ENCODE results near the gene LRRC8C. TPM values are rescaled to one million over a fixed set of nuclear protein-coding genes. Genes with fewer than 3 reads are reported as not detected.

Gene LRRC8C
- total RNA-seq, 1 experiment from 2014 or later, result 8.4 TPM

GRCh38 chr1:89616844-89617627 lies 15.9 kb upstream of the LRRC8C start:
- Histone ChIP-seq H3K4me2 (ENCODE audit: low read length) (no peak overlapping the region), H3K27me3 (ENCODE audit: insufficient read depth, low read length) (no peaks in the 10 kb centered on the region), H3K9ac (ENCODE audit: low read length) (no peak overlapping the region), H4K20me1 (ENCODE audit: insufficient read depth) (no peaks in the 10 kb centered on the region), H3K79me2 (ENCODE audit: insufficient read depth, low read length) (no peaks in the 10 kb centered on the region), H3K36me3 (ENCODE audit: control insufficient read depth in 1 of 2, insufficient read depth in 2 of 2, low read length in 2 of 2) (peaks cover 0 to 9% of the 10 kb centered on the region in 2 experiments; a peak in 1 of 4 replicates), H2AFZ (ENCODE audit: low read depth, low read length, poor library complexity, severe bottlenecking) (no peak overlapping the region), H3K27ac (ENCODE audit: low read depth, low read length) (no peak overlapping the region), H3K9me3 (ENCODE audit: control insufficient read depth in 1 of 2, insufficient read depth in 1 of 2, low read depth in 1 of 2, low read length in 2 of 2) (peaks cover 0 to 10% of the 10 kb centered on the region in 2 experiments; a peak in 2 of 4 replicates), H3K4me1 (ENCODE audit: control insufficient read depth in 1 of 2, insufficient read depth in 2 of 2, low read length in 2 of 2) (no peaks in the 10 kb centered on the region), H3K9me2 (ENCODE audit: insufficient read depth) (no peaks in the 10 kb centered on the region), H3K4me3 (replicated peaks in 1 of 2; ENCODE audit: low read depth in 1 of 2, low read length in 2 of 2) (no peak overlapping the region)
- BruUV-seq (replicated peaks), result no TSS peak
- intact Hi-C loops (cut with micrococcal nuclease), result no loop called here
- no peak for TF ChIP-seq ZFX (IDR thresholded peaks at IDR 0.05)
- no peak for TF ChIP-seq SRF (IDR thresholded peaks at IDR 0.05; ENCODE audit: low read depth)
- no peak for TF ChIP-seq ELF1 (IDR thresholded peaks at IDR 0.05; ENCODE audit: borderline replicate concordance, low read depth)
- TF ChIP-seq ZBTB33 (IDR thresholded peaks at IDR 0.05; ENCODE audit: extremely low read depth, insufficient replicate concordance, low read length), result no peak
- no peak for DNase-seq (ENCODE audit: low read depth, low spot score)
- ChIA-PET CTCF (interaction anchor here (1.4 to 1.6 kb wide), 2 partner anchors 13 to 16 kb away, joined by 3 to 4 read pairs; partner anchors contain the start of gene LRRC8C), RAD21 (ENCODE audit: low non-redundant PET in 1 of 2, low total read pairs in 2 of 2, uncharacterized antibody in 2 of 2, unreplicated experiment in 2 of 2) (no interaction called here), POLR2A (no interaction called here)
- no peak for ATAC-seq

GRCh38 chr1:89620664-89621063 lies 12.3 kb upstream of the LRRC8C start:
- BruUV-seq (replicated peaks), result no TSS peak
- ATAC-seq (no peak), DNase-seq (ENCODE audit: low read depth, low spot score) (no peak)
- Histone ChIP-seq H3K27ac (ENCODE audit: low read depth, low read length) (no peak overlapping the region), H3K36me3 (ENCODE audit: control insufficient read depth in 1 of 2, insufficient read depth in 2 of 2, low read length in 2 of 2) (peaks cover 0 to 9% of the 10 kb centered on the region in 2 experiments; a peak in 1 of 4 replicates), H4K20me1 (ENCODE audit: insufficient read depth) (no peaks in the 10 kb centered on the region), H3K4me1 (ENCODE audit: control insufficient read depth in 1 of 2, insufficient read depth in 2 of 2, low read length in 2 of 2) (no peaks in the 10 kb centered on the region), H3K27me3 (ENCODE audit: insufficient read depth, low read length) (no peaks in the 10 kb centered on the region), H3K9me3 (ENCODE audit: control insufficient read depth in 1 of 2, insufficient read depth in 1 of 2, low read depth in 1 of 2, low read length in 2 of 2) (peaks cover 0 to 10% of the 10 kb centered on the region in 2 experiments; a peak in 2 of 4 replicates), H2AFZ (ENCODE audit: low read depth, low read length, poor library complexity, severe bottlenecking) (no peak overlapping the region), H3K4me3 (replicated peaks in 1 of 2; ENCODE audit: low read depth in 1 of 2, low read length in 2 of 2) (no peak overlapping the region), H3K9ac (ENCODE audit: low read length) (no peak overlapping the region), H3K79me2 (ENCODE audit: insufficient read depth, low read length) (no peaks in the 10 kb centered on the region), H3K9me2 (ENCODE audit: insufficient read depth) (no peaks in the 10 kb centered on the region), H3K4me2 (ENCODE audit: low read length) (no peak overlapping the region)
- intact Hi-C loops (cut with micrococcal nuclease), result loop anchor here (10.0 kb wide), 1 partner anchor 354 kb away; no protein-coding TSS in a partner anchor
- CTCF ChIA-PET, result no interaction called here
- TF ChIP-seq EZH2 (IDR thresholded peaks at IDR 0.05), result no peak
- POLR2A ChIA-PET, result no interaction called here
- RAD21 ChIA-PET (ENCODE audit: low non-redundant PET in 1 of 2, low total read pairs in 2 of 2, uncharacterized antibody in 2 of 2, unreplicated experiment in 2 of 2), result no interaction called here

Measured in HCT116 (cell line).